HEK293 (cell line): ENCODE measurements around the gene VASP.

Experiments used
- CTCF ChIA-PET: fragments of 350-600 bp; formaldehyde crosslinking; extraction: SDS; loops from one replicate; lab custom pipeline; 2021; ENCODE audit warnings: antibody characterized with exemption; lab: Yijun Ruan, JAX
- POLR2A ChIA-PET: fragments of 300-600 bp; formaldehyde crosslinking; extraction: SDS; loops from one replicate; lab custom pipeline; 2020; ENCODE audit warnings: antibody characterized with exemption, inconsistent platforms; lab: Yijun Ruan, JAX
- H3K27ac ChIP-seq: fragments of 200-500 bp; sonication (Bioruptor generic); 2 replicates; pipeline ENCODE4 v1.5.1; 2014; ENCODE audit warnings: low read depth, low read length, control low read depth, inconsistent platforms; ENCODE audit errors: extremely low read depth
- H3K36me3 ChIP-seq, 2 experiments: fragments of 200-500 bp in 1 of 2; sonication (Bioruptor generic) in 1 of 2; 1 replicate in 1 of 2; 2 replicates in 1 of 2; pipeline ENCODE4 v1.5.1; 2014 to 2017; ENCODE audit warnings: inconsistent platforms in 2 of 2, low read length in 2 of 2; ENCODE audit not compliant: control insufficient read depth in 2 of 2, insufficient read depth in 1 of 2
- H3K4me1 ChIP-seq: fragments of 200-500 bp; sonication (Bioruptor generic); 2 replicates; pipeline ENCODE4 v1.5.1; 2014; ENCODE audit warnings: mild to moderate bottlenecking, low read length, inconsistent platforms; ENCODE audit not compliant: control insufficient read depth, insufficient read depth
- H3K4me3 ChIP-seq: 2 replicates; pipeline ENCODE4 v1.5.1; 2011; ENCODE audit warnings: low read depth, mild to moderate bottlenecking, control low read depth, low read length, moderate library complexity
- H3K9me3 ChIP-seq: fragments of 200-500 bp; sonication (Bioruptor generic); 2 replicates; pipeline ENCODE4 v1.5.1; 2014; ENCODE audit warnings: low read depth, low read length, inconsistent platforms; ENCODE audit not compliant: control insufficient read depth, insufficient read depth
- AEBP2 ChIP-seq: fragments of 450-650 bp; formaldehyde crosslinking; IDR thresholded peaks from 2 replicates; pipeline ENCODE4 v1.5.1; 2016; ENCODE audit warnings: missing biosample characterization, missing genetic modification characterization, borderline replicate concordance
- ATF2 ChIP-seq: fragments of 450-650 bp; formaldehyde crosslinking; IDR thresholded peaks from 2 replicates; pipeline ENCODE4 v1.5.1; 2016; ENCODE audit warnings: missing biosample characterization, missing genetic modification characterization, low read depth
- GFI1B ChIP-seq: fragments of 450-650 bp; formaldehyde crosslinking; IDR thresholded peaks from 2 replicates; pipeline ENCODE4 v1.5.1; 2016; ENCODE audit warnings: missing biosample characterization, missing genetic modification characterization
- HOXA7 ChIP-seq: sonication (generic); formaldehyde crosslinking; IDR thresholded peaks from 2 replicates; pipeline ENCODE4 v1.8.1; 2022; ENCODE audit warnings: missing genetic modification reagents, borderline replicate concordance
- PBX3 ChIP-seq: sonication (generic); formaldehyde crosslinking; IDR thresholded peaks from 2 replicates; pipeline ENCODE4 v1.8.1; 2022; ENCODE audit warnings: mild to moderate bottlenecking, moderate library complexity, missing genetic modification reagents
- ZBTB17 ChIP-seq: fragments of 450-650 bp; formaldehyde crosslinking; IDR thresholded peaks from 2 replicates; pipeline ENCODE4 v1.5.1; 2016; ENCODE audit warnings: missing biosample characterization, missing genetic modification characterization
- ZNF121 ChIP-seq: fragments of 450-650 bp; formaldehyde crosslinking; IDR thresholded peaks from 2 replicates; pipeline ENCODE4 v1.5.1; 2016; ENCODE audit warnings: missing biosample characterization, missing genetic modification characterization
- ZNF138 ChIP-seq: fragments of 450-650 bp; formaldehyde crosslinking; IDR thresholded peaks from 2 replicates; pipeline ENCODE4 v1.5.1; 2016; ENCODE audit warnings: missing biosample characterization, missing genetic modification characterization, borderline replicate concordance
- ZNF169 ChIP-seq: fragments of 450-650 bp; formaldehyde crosslinking; IDR thresholded peaks from 2 replicates; pipeline ENCODE4 v1.5.1; 2016; ENCODE audit warnings: missing biosample characterization, missing genetic modification characterization
- ZNF19 ChIP-seq: fragments of 450-650 bp; formaldehyde crosslinking; IDR thresholded peaks from 2 replicates; pipeline ENCODE4; 2016; ENCODE audit warnings: missing biosample characterization, missing genetic modification characterization, low read depth
- ZNF426 ChIP-seq: fragments of 450-650 bp; formaldehyde crosslinking; IDR thresholded peaks from 2 replicates; pipeline ENCODE4 v1.5.1; 2017; ENCODE audit warnings: missing biosample characterization, missing genetic modification characterization, mild to moderate bottlenecking, inconsistent platforms, moderate library complexity
- ZNF501 ChIP-seq: fragments of 450-650 bp; formaldehyde crosslinking; IDR thresholded peaks from 2 replicates; pipeline ENCODE4 v1.5.1; 2016; ENCODE audit warnings: missing biosample characterization, missing genetic modification characterization
- ZNF529 ChIP-seq: fragments of 450-650 bp; formaldehyde crosslinking; IDR thresholded peaks from 2 replicates; pipeline ENCODE4 v1.5.1; 2017; ENCODE audit warnings: missing genetic modification characterization, missing biosample characterization; ENCODE audit not compliant: insufficient replicate concordance
- ZNF600 ChIP-seq: fragments of 450-650 bp; formaldehyde crosslinking; IDR thresholded peaks from 2 replicates; pipeline ENCODE4 v1.5.1; 2016; ENCODE audit warnings: missing biosample characterization, missing genetic modification characterization
- ZNF624 ChIP-seq: fragments of 450-650 bp; formaldehyde crosslinking; IDR thresholded peaks from 2 replicates; pipeline ENCODE4 v1.5.1; 2017; ENCODE audit warnings: missing biosample characterization, missing genetic modification characterization
- ZNF629 ChIP-seq: fragments of 450-650 bp; formaldehyde crosslinking; IDR thresholded peaks from 2 replicates; pipeline ENCODE4 v1.5.1; 2017; ENCODE audit warnings: missing biosample characterization, missing genetic modification characterization
- ZNF707 ChIP-seq: fragments of 450-650 bp; formaldehyde crosslinking; IDR thresholded peaks from 2 replicates; pipeline ENCODE4 v1.5.1; 2016; ENCODE audit warnings: missing biosample characterization, missing genetic modification characterization
- ZNF792 ChIP-seq: fragments of 450-650 bp; formaldehyde crosslinking; IDR thresholded peaks from 2 replicates; pipeline ENCODE4 v1.5.1; 2016; ENCODE audit warnings: missing biosample characterization, missing genetic modification characterization
- TF ChIP-seq, protein P1 (sequence below): fragments of 450-650 bp; formaldehyde crosslinking; IDR thresholded peaks from 2 replicates; pipeline ENCODE4 v1.5.1; 2017; ENCODE audit warnings: missing biosample characterization, missing genetic modification characterization
- TF ChIP-seq, protein P2 (sequence below): fragments of 450-650 bp; formaldehyde crosslinking; IDR thresholded peaks from 2 replicates; pipeline ENCODE4 v1.5.1; 2016; ENCODE audit warnings: missing biosample characterization, missing genetic modification characterization
- TF ChIP-seq, protein P3 (sequence below): fragments of 450-650 bp; formaldehyde crosslinking; IDR thresholded peaks from 2 replicates; pipeline ENCODE4 v1.5.1; 2016; ENCODE audit warnings: missing biosample characterization, missing genetic modification characterization

The VASP gene

GRCh38 chr19:45517238-45517637 is 10.0 kb downstream of the VASP start:
- H3K4me3 ChIP-seq, result no peak overlapping the region
- H3K9me3 ChIP-seq, result no peaks in the 10 kb centered on the region
- no peak overlapping the region for H3K27ac ChIP-seq
- ChIA-PET POLR2A (interaction anchor here (0.6 kb wide), 1 partner anchor 460 kb away, joined by 4 read pairs; no protein-coding TSS in a partner anchor), CTCF (interaction anchor here (1.1 to 1.4 kb wide), 2 partner anchors 21 to 41 kb away, joined by 3 read pairs; no protein-coding TSS in a partner anchor)
- no peaks in the 10 kb centered on the region for H3K4me1 ChIP-seq
- TF ChIP-seq ZNF529 (tag by site-specific recombination) (no peak), ZNF624 (tag by site-specific recombination) (no peak), ZBTB17 (peak; percentile 12; the same call in 1 of the 2 replicates), GFI1B (tag by site-specific recombination) (no peak), PBX3 (CRISPR knock-in tag) (no peak)
- peaks cover 0 to 20% of the 10 kb centered on the region in 2 experiments; a peak in 2 of 3 replicates for H3K36me3 ChIP-seq

DNA sequence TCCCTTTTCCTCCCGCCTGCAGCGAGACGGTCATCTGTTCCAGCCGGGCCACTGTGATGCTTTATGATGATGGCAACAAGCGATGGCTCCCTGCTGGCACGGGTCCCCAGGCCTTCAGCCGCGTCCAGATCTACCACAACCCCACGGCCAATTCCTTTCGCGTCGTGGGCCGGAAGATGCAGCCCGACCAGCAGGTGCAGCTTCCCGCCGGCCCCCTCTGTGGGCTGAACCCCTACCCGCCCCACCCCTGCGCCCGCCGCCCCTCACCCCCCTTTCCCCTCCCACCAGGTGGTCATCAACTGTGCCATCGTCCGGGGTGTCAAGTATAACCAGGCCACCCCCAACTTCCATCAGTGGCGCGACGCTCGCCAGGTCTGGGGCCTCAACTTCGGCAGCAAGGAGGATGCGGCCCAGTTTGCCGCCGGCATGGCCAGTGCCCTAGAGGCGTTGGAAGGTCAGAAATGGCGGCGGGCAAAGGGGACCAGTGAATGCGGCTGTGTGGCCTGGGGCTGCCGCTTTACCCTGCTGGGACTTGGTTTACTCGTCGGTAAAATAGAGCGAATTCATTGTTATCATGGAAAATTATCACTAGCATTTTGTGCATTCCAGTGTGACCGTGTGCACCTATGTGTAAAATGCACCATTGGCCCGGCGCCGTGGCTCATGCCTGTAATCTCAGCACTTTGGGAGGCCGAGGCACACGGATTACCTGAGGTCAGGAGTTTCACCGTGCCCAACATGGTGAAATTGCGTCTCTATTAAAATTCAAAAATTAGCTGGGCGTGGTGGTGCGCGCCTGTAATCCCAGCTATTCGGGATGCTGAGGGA is 10.6 kb downstream of the VASP start:
- Histone ChIP-seq H3K27ac (no peak overlapping the region), H3K9me3 (no peaks in the 10 kb centered on the region), H3K4me1 (no peaks in the 10 kb centered on the region), H3K4me3 (no peak overlapping the region), H3K36me3 (peaks cover 0 to 20% of the 10 kb centered on the region in 2 experiments; a peak in 2 of 3 replicates)
- CTCF ChIA-PET, result interaction anchor here (0.6 to 1.5 kb wide), 5 partner anchors 32 to 377 kb away, joined by 3 to 8 read pairs (median 4); no protein-coding TSS in a partner anchor
- POLR2A ChIA-PET, result no interaction called here
- TF ChIP-seq ZNF19 (tag by site-specific recombination) (no peak), ZBTB17 (no peak), ZNF707 (tag by site-specific recombination) (no peak), ZNF426 (tag by site-specific recombination) (no peak), ZNF169 (tag by site-specific recombination) (no peak), ZNF629 (tag by site-specific recombination) (no peak), ZNF138 (tag by site-specific recombination) (no peak), ATF2 (tag by site-specific recombination) (no peak), ZNF600 (tag by site-specific recombination) (no peak), HOXA7 (no peak), ZNF792 (tag by site-specific recombination) (no peak), AEBP2 (tag by site-specific recombination) (no peak), ZNF501 (tag by site-specific recombination) (no peak), ZNF121 (no peak)
- TF ChIP-seq, protein P1, sequence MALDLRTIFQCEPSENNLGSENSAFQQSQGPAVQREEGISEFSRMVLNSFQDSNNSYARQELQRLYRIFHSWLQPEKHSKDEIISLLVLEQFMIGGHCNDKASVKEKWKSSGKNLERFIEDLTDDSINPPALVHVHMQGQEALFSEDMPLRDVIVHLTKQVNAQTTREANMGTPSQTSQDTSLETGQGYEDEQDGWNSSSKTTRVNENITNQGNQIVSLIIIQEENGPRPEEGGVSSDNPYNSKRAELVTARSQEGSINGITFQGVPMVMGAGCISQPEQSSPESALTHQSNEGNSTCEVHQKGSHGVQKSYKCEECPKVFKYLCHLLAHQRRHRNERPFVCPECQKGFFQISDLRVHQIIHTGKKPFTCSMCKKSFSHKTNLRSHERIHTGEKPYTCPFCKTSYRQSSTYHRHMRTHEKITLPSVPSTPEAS (tag by site-specific recombination), result no peak
- TF ChIP-seq, protein P2, sequence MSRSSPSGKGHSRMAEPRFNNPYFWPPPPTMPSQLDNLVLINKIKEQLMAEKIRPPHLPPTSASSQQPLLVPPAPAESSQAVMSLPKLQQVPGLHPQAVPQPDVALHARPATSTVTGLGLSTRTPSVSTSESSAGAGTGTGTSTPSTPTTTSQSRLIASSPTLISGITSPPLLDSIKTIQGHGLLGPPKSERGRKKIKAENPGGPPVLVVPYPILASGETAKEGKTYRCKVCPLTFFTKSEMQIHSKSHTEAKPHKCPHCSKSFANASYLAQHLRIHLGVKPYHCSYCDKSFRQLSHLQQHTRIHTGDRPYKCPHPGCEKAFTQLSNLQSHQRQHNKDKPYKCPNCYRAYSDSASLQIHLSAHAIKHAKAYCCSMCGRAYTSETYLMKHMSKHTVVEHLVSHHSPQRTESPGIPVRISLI (tag by site-specific recombination), result no peak
- TF ChIP-seq, protein P3, sequence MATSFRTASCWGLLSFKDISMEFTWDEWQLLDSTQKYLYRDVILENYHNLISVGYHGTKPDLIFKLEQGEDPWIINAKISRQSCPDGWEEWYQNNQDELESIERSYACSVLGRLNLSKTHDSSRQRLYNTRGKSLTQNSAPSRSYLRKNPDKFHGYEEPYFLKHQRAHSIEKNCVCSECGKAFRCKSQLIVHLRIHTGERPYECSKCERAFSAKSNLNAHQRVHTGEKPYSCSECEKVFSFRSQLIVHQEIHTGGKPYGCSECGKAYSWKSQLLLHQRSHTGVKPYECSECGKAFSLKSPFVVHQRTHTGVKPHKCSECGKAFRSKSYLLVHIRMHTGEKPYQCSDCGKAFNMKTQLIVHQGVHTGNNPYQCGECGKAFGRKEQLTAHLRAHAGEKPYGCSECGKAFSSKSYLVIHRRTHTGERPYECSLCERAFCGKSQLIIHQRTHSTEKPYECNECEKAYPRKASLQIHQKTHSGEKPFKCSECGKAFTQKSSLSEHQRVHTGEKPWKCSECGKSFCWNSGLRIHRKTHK (tag by site-specific recombination), result no peak
